ENCODE data around the gene ITGB3.

The ITGB3 gene

GRCh38 chr17:47295874-47296255 is 42.2 kb downstream of the ITGB3 start:
- no peak for DNase-seq (ENCODE audit: low read depth in 2 of 3, low spot score in 2 of 3)

- DNase-seq (ENCODE audit: low read depth in 2 of 3, low spot score in 2 of 3) = no peak
Measured at GRCh38 chr17:47297661-47298400, 44.2 kb downstream of the ITGB3 start.

GRCh38 chr17:47298712-47299111 is 45.1 kb downstream of the ITGB3 start:
- no peak for DNase-seq (ENCODE audit: low read depth in 2 of 3, low spot score in 2 of 3)

GRCh38 chr17:47299239-47299910 is 45.7 kb downstream of the ITGB3 start:
- no peak for DNase-seq (ENCODE audit: low read depth in 2 of 3, low spot score in 2 of 3)

GRCh38 chr17:47300718-47301117 is 47.1 kb downstream of the ITGB3 start:
- DNase-seq (ENCODE audit: low read depth in 2 of 3, low spot score in 2 of 3) = no peak

- DNase-seq (ENCODE audit: low read depth in 2 of 3, low spot score in 2 of 3) = no peak
Measured at GRCh38 chr17:47301161-47301560, 47.5 kb downstream of the ITGB3 start.

GRCh38 chr17:47301831-47302230 is 48.2 kb downstream of the ITGB3 start:
- no peak for DNase-seq (ENCODE audit: low read depth in 2 of 3, low spot score in 2 of 3)

- no peak for DNase-seq (ENCODE audit: low read depth in 2 of 3, low spot score in 2 of 3)
Measured at GRCh38 chr17:47304186-47304585, 50.6 kb downstream of the ITGB3 start.

GRCh38 chr17:47305302-47305923 is 51.8 kb downstream of the ITGB3 start:
- no peak for DNase-seq (ENCODE audit: low read depth in 2 of 3, low spot score in 2 of 3)

GRCh38 chr17:47310186-47310733 is 56.6 kb downstream of the ITGB3 start:
- no peak for DNase-seq (ENCODE audit: low read depth in 2 of 3, low spot score in 2 of 3)

- no peak for DNase-seq (ENCODE audit: low read depth in 2 of 3, low spot score in 2 of 3)
Measured at GRCh38 chr17:47311420-47311819, 57.8 kb downstream of the ITGB3 start.

- no peak for DNase-seq (ENCODE audit: low read depth in 2 of 3, low spot score in 2 of 3)
Measured at GRCh38 chr17:47315451-47316266, 62.0 kb downstream of the ITGB3 start.

GRCh38 chr17:47316311-47316710 is 62.7 kb downstream of the ITGB3 start:
- DNase-seq (ENCODE audit: low read depth in 2 of 3, low spot score in 2 of 3) = no peak

- DNase-seq (ENCODE audit: low read depth in 2 of 3, low spot score in 2 of 3) = no peak
Measured at GRCh38 chr17:47317119-47317518, 63.5 kb downstream of the ITGB3 start.

GRCh38 chr17:47318197-47318918 is 64.7 kb downstream of the ITGB3 start:
- DNase-seq (ENCODE audit: low read depth in 2 of 3, low spot score in 2 of 3) = no peak

- DNase-seq (ENCODE audit: low read depth in 2 of 3, low spot score in 2 of 3) = no peak
Measured at GRCh38 chr17:47320879-47321502, 67.4 kb downstream of the ITGB3 start.

GRCh38 chr17:47323382-47324223 is 70.0 kb downstream of the ITGB3 start, which contains the start of gene EFCAB13:
EFCAB13 (plus strand) TSS chr17:47323955; CDS start chr17:47328354, 4,399 bp downstream.
- peak; percentile 52 to 58 (median 53) for DNase-seq (ENCODE audit: low read depth in 2 of 3, low spot score in 2 of 3)

- peak in 2 of 3 experiments; percentile 16 to 29 for DNase-seq (ENCODE audit: low read depth in 2 of 3, low spot score in 2 of 3)
Measured at GRCh38 chr17:47324224-47325020, 70.8 kb downstream of the ITGB3 start.
